GM11168 (cell line): ENCODE data around the gene TMEM132D.

Source experiments
- in situ Hi-C: fragments of 300-500 bp; cut with MboI; formaldehyde crosslinking; loops from one replicate; pipeline ENCODE4 v1.12.0; 2022; ENCODE audit warnings: low sequenced_read_pairs; ENCODE audit not compliant: unreplicated experiment

Gene TMEM132D

DNA sequence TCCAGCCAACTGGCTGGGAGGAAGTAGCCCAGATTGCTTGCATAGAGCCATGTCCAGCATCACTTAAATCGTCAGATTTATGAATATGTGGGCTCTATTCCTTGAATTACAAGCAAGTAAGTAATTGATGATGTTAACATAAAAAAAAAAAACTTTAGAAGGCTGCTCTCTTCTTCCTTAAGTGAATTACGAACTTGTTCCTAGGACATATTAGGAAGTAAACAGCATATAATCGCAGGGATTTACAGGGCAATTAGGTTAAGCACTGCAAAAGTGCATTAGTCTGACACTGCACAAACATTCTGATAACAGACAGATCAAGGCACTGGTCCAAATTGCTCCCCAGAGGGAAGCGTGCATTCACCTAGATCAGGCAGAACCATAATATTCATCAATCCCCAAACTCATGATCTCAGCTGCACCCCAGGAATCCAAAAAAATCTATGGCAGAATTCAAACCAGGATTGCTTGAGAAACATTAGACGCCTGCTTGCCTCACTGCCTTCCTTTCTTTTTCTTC lies 293.2 kb downstream of the TMEM132D start:
- in situ Hi-C loops = no loop called here

- in situ Hi-C loops = no loop called here
Measured at GRCh38 chr12:129607756-129608155, 296.1 kb downstream of the TMEM132D start.

DNA sequence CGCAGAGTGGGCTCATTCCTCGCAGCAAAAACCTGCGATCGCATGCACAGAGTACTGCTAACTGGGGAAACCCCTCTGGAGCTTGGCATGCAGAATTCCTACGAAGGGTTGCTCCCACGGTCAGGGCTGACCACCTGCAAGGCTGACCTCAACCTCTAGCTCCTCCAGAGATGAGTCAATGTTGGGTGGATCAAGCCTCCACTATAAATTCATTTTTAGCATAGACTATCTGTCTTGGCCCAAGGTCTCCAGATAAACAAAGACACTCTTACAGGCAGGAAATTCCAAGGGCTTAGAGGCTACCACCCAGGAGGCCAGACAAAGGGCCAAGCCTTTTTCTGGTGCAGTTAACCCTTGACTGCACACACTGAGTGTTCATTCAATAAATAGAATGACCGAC lies 296.5 kb downstream of the TMEM132D start:
- in situ Hi-C loops = no loop called here

DNA sequence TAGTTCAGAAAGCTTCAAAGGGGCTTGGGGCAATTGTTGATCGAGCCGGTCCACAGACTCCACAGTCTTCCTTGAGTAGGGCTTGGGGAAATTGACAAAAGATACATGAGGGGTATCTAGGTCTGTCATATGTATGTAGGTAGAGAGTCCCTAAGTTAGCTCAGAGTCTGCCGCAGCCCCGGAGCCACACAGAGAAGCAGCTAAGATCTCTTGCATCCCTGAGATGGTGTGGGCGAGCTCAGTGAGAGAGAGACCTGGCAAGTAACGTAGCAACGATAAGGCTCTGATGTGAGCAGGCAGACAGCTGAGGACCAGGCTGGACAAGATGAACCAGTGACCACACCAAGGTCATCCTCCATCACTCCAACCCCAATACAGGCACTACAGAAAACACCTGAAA lies 297.6 kb downstream of the TMEM132D start:
- in situ Hi-C loops = no loop called here

GRCh38 chr12:129605666-129606065 lies 298.2 kb downstream of the TMEM132D start:
- in situ Hi-C loops = no loop called here

GRCh38 chr12:129604506-129604905 lies 299.3 kb downstream of the TMEM132D start:
- in situ Hi-C loops = no loop called here

DNA sequence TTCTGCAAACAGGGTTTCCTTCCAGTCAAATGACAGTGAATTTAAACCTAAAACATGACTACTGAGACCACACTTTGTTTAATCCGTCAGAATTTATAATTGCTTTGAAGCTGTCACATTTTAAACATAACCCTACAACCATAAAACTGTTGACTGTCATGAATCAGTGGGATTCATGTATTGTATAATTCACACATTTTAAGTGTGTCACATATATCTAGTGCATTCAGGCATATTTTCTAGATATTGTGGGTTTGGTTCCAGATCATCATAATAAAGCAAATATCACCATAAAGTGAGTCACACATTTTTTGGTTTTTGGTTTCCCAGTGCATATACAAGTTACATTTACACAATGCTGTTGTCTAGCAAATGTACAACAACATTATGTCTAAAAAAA lies 304.4 kb downstream of the TMEM132D start:
- in situ Hi-C loops = no loop called here

DNA sequence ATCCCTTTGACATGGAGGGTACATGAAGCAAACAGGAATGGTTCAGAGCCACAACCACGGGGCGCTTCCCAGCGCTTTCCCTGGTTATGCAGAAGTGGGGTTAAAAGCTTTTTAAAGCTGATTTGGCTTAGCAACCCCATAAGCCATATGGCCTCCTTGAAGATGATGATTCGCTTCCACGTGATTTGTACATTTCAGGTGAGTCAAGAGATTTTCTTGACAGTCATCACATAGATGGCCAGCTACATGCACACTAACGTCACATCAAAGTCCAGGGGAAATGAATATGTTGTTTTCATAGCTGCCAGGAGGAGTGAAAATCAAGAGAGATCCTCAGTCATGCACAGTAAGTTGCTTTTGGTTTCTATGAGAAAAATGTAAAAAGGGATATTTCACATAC lies 309.7 kb downstream of the TMEM132D start:
- in situ Hi-C loops = no loop called here

DNA sequence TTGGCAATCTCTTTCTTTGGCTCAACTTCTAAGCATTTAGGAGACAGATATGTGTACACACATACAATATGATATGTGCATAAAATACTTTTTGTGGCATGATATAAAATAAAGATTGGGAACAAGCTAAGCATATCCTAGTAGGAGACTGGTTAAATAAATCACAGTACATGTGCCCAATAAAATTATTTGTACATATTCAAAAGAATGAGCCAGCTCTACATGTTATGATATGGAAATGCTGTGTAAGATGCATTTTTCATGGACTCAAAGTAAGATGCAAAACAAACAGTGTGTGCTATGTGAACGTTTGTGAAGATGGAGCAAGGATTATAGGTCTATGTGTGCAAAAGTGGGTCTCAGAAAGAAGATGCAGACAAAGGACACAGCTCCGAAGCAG lies 311.4 kb downstream of the TMEM132D start:
- in situ Hi-C loops = no loop called here

DNA sequence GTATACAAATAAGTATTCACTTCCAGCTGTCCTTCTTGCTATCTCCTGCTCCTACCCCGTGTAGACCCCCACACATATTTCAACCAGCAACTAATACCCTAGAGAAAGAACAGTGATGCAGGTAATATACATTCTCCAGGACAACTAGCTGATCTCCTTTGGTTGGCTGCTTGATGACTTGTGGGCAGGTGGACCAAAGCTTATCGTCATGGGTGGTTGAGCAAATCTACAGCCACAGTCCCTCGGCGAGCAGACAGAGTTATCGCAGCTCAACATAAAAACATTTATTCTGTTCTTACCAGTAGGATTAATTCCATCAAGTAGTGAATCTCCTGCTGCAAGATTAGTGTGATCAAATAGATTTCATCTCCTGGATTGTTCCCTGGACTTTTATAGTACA lies 314.3 kb downstream of the TMEM132D start:
- in situ Hi-C loops = no loop called here

GRCh38 chr12:129588142-129588541 lies 315.7 kb downstream of the TMEM132D start:
- in situ Hi-C loops = no loop called here

DNA sequence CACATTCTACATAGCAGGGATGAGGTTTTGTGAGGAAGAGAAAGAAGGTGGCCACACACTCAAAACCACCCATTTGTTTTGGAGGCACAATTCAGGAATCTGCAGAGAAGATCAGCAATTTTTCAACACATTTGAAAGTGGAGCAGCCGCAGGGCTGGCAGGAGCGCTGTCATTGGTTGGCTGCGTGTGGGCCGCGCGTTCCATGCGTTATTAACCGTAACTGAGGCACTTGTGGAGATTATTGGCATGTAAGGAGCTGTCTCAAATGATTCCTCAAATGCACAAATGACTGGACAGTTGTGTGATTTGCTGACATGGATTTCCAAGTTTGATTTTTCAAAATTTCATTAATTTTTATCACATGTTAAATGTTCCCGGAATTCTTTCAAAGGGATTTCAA lies 318.5 kb downstream of the TMEM132D start:
- in situ Hi-C loops = no loop called here

- in situ Hi-C loops = no loop called here
Measured at GRCh38 chr12:129579879-129580278, 323.9 kb downstream of the TMEM132D start.

GRCh38 chr12:129571901-129572494 lies 331.8 kb downstream of the TMEM132D start:
- in situ Hi-C loops = no loop called here

DNA sequence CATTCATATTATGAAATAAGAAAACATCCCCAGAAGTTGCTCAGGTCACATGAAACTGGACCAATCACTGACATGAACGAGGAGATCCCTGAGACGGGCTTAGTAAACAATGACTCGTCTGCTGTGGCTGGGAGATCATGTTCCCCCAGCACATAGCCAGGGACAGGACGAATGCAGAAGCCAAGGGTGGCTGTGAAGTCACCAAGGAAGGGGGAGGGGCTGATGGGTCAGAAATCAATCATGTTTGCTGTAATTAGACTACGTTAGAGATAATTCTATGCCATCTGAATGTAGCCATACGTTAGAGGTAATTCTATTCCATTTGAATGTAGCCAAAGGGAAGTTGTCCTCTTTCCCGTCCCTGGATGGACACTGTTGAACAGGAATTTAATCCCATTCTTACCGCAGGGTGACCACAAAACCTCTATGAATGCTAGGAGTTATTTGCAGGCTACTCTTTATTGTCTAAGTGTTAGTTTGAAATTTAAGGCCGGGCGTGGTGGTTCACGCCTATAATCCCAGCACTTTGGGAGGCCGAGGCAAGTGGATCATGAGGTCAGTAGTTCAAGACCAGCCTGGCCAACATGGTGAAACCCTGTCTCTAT lies 332.9 kb downstream of the TMEM132D start:
- in situ Hi-C loops = no loop called here

DNA sequence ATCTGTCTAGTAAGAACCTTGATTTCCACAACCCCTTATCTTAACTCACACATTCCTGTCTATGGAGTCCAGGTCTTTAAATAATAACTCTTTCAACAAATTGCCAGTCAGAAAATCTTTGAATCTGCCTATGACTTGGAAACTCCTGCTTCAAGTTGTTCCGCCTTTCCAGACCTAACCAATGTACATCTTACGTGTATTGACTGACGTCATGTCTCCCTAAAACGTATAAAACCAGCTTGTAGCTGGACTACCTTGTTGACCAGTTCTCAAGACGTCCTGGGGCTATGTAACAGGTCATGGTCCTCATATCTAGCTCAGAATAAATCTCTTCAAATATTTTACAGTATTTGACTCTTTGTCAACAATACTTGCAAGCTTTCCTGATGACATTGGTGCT lies 337.0 kb downstream of the TMEM132D start:
- in situ Hi-C loops = no loop called here

GRCh38 chr12:129564768-129565167 lies 339.1 kb downstream of the TMEM132D start:
- in situ Hi-C loops = no loop called here

- in situ Hi-C loops = no loop called here
Measured at GRCh38 chr12:129563266-129563665, 340.6 kb downstream of the TMEM132D start.

DNA sequence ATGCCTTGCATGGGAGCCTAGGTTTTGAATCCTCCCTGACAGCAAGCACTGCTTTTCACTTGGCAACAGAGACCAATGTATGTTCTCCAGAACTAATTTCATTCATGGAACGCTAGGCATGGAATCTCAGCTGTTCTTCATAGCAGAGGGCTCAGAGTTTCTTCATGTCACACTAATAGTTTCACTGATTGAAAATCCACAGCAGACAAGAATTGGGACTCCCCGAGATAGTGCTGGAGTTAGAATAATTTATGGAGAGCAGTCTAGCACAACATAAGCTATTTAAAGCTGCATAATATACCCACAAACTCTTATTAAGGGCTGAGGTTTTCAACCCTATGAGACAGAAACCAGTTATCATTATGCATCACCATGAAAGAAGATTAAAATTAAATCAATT lies 342.5 kb downstream of the TMEM132D start:
- in situ Hi-C loops = no loop called here

GRCh38 chr12:129559776-129560175 lies 344.0 kb downstream of the TMEM132D start:
- in situ Hi-C loops = no loop called here

DNA sequence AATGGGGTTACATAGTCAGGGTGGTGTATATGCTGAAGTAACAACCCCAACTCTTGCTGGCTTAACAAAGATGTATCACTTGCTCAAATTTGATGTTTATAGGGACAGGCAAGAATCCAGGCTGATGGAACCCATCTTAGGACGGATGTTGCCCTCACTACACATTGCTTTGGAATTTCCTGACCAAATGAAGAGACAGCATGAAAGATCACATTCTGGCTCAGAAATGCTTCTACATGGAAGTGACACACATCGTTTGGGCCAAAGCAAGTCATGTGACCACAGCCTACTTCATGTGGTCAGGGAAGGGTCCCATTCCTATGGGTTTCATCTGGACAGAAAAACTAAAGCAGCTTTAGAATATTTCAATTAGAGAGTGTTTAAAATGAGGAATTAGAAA lies 345.8 kb downstream of the TMEM132D start:
- in situ Hi-C loops = no loop called here

DNA sequence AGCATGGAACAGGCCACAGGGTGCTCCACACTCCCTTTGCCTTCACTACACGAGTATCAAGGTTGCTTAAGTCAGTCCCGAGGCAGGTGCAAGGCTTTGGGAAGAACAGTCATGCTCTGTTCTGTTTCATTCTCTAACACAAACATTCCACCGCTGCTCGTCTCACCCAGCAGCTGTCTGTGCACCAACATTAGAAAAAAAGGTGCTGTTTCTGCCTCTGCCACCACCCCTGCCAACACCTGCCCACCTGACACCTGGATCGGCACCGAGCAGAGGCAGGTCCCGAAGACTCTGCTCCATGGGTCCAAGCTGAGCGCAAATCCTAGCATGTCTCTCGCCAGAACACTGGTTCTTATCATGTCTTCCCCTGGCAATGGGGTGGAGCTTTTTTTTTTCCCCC lies 347.7 kb downstream of the TMEM132D start:
- in situ Hi-C loops = no loop called here
